GM04503 (cell line): ENCODE data around the gene STT3A.
"Not testable (repeated sequence)": the region's sequence is repeated elsewhere in the genome, so short reads cannot be mapped to it uniquely, and the experiment has no call there.

ENCODE experiments used
- DNase-seq: peaks from one replicate; pipeline ENCODE4 v3.0.0-alpha.2; 2012; ENCODE audit warnings: low read depth

STT3A gene

GRCh38 chr11:125592305-125593113 is at the start of gene STT3A:
TSS of gene STT3A (plus strand) at chr11:125592852. CDS start at chr11:125595916, 3,064 bp downstream.
- DNase-seq: peak; percentile 99

GRCh38 chr11:125550780-125551179 is 41.9 kb upstream of the STT3A start:
- no peak for DNase-seq

- no peak for DNase-seq
Measured at GRCh38 chr11:125551835-125552342, 40.8 kb upstream of the STT3A start.

GRCh38 chr11:125552927-125553326 is 39.7 kb upstream of the STT3A start:
- no peak for DNase-seq

- no peak for DNase-seq
Measured at GRCh38 chr11:125553357-125553756, 39.3 kb upstream of the STT3A start.

- DNase-seq: no peak
Measured at GRCh38 chr11:125554038-125554437, 38.6 kb upstream of the STT3A start.

GRCh38 chr11:125559888-125560287 is 32.8 kb upstream of the STT3A start:
- DNase-seq: no peak

GRCh38 chr11:125561924-125562323 is 30.7 kb upstream of the STT3A start:
- no peak for DNase-seq

GRCh38 chr11:125562430-125562829 is 30.2 kb upstream of the STT3A start:
- DNase-seq: no peak

GRCh38 chr11:125564357-125564756 is 28.3 kb upstream of the STT3A start:
- DNase-seq: no peak

GRCh38 chr11:125566235-125566634 is 26.4 kb upstream of the STT3A start:
- DNase-seq: no peak

GRCh38 chr11:125568970-125569914 is 23.4 kb upstream of the STT3A start, which contains the start of gene EI24:
TSS of gene EI24 (plus strand) at chr11:125569477. CDS start at chr11:125572528, 3,051 bp downstream.
- peak; percentile 54 for DNase-seq

- DNase-seq: no peak
Measured at GRCh38 chr11:125569915-125570621, 22.6 kb upstream of the STT3A start.

GRCh38 chr11:125570952-125571351 is 21.7 kb upstream of the STT3A start:
- no peak for DNase-seq

- DNase-seq: no peak
Measured at GRCh38 chr11:125572916-125573315, 19.7 kb upstream of the STT3A start.

- not testable (repeated sequence) for DNase-seq
Measured at GRCh38 chr11:125577181-125577580, 15.5 kb upstream of the STT3A start.

GRCh38 chr11:125578783-125579182 is 13.9 kb upstream of the STT3A start:
- no peak for DNase-seq

GRCh38 chr11:125579811-125580210 is 12.8 kb upstream of the STT3A start:
- no peak for DNase-seq

- DNase-seq: no peak
Measured at GRCh38 chr11:125583496-125583895, 9.2 kb upstream of the STT3A start.

GRCh38 chr11:125585487-125585886 is 7.2 kb upstream of the STT3A start:
- no peak for DNase-seq

- no peak for DNase-seq
Measured at GRCh38 chr11:125586623-125587022, 6.0 kb upstream of the STT3A start.

GRCh38 chr11:125587480-125587879 is 5.2 kb upstream of the STT3A start:
- DNase-seq: no peak
